Measurements from ENCODE around the gene CCDC187.

CCDC187 gene

DNA sequence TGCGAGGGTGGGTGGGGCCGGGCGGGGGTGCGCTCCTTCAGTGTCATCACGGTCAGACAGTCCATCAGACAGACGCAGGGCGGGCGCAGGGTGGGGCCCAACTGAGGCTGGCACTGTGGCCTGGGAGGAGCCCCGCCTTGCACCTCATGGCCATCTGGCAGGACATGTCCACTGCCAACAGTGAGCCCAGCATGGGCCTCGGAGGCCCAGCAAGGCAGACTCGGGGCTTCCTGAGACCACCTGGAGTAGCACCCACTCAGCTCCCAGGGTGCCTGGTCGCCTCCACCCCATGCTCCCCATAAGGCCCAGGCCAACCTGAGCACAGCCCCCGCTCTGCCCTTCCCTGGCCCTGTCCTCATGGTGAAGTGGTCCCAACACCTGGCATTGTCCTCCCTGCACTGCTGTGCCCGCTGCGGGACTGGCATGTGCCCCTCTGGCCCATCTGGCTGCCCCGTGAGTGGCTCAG, 14.9 kb upstream of the CCDC187 start:
- no peak overlapping the region for H3K27ac ChIP-seq
- TF ChIP-seq CTCF (conservative IDR thresholded peaks at IDR 0.05), result no peak

DNA sequence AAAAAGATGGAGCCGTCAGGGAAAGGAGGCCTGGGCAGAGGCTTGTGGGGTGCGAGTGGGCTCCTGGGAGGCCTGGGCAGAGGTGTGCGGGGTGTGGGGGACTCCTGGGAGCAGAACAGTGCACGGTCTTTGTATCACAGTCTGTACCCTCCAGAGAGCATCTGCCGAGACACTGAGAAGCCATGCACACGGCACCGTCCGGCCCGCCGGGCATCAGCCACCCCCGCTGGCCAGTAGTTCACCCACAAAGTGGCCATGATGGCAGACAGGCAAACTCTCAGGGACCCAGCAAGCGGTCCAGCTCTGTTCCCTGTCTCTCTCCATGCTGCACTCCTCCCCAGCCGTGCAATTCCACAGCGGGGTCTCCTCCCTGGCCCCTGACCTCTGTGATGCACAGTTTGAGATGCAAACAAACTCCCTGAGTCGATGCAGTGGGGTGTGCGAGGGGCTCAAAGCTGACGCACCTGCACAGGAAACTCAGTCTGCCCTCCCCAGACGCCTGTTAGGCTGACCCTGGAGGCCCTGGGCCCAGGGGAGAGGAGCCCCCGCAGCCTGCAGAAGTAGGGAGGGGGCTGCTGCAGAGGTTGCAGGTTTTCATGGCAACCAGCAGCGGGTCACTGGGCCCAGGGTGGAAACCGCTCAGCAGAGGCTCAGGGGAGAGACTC, 14.3 kb upstream of the CCDC187 start:
- no peak for TF ChIP-seq CTCF (conservative IDR thresholded peaks at IDR 0.05)
- no peak overlapping the region for H3K27ac ChIP-seq

GRCh38 chr9:136317695-136318094, 13.8 kb upstream of the CCDC187 start:
- TF ChIP-seq CTCF (conservative IDR thresholded peaks at IDR 0.05), result no peak
- H3K27ac ChIP-seq, result no peak overlapping the region

DNA sequence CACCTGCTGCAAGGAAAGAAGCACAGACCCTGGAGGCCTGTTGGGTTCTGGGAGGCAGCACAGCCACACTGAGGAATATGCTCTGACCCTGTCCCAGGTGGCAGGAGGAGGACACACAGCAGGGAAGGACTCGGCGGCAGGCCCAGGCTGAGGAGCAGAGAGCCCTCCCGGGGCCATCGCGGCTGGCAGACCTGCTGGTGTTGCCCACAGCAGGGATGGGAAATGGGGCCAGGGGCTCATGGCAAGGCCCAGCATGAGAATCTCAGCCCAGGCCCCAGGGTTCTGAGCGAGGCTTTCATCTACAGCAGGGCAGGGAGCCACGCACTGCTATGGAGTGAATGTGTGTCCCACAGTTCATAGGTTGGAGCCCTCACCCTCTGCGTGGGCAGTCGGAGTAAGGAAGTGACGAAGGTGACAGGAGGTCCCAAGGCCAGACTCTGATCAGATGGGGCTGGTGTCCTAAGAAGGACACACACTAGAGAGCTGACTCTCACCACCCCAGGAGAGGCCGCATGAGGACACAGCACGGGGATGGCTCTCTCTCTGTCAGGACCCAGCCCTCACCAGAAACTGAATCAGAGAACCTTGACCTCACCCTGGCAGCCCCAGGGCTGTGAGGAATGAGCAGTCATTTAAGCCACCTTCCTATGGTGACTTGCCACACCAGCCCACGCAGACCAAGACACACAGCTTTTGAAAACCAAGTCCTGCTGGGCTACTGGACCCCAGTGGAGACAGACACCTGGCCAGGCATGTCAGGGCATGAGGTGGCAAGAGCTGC, 13.2 kb upstream of the CCDC187 start:
- no peak for TF ChIP-seq CTCF (conservative IDR thresholded peaks at IDR 0.05)
- no peak overlapping the region for H3K27ac ChIP-seq

GRCh38 chr9:136316271-136316751, 12.4 kb upstream of the CCDC187 start:
- no peak overlapping the region for H3K27ac ChIP-seq
- no peak for TF ChIP-seq CTCF (conservative IDR thresholded peaks at IDR 0.05)

GRCh38 chr9:136314944-136315343, 11.1 kb upstream of the CCDC187 start:
- H3K27ac ChIP-seq, result no peak overlapping the region
- no peak for TF ChIP-seq CTCF (conservative IDR thresholded peaks at IDR 0.05)

DNA sequence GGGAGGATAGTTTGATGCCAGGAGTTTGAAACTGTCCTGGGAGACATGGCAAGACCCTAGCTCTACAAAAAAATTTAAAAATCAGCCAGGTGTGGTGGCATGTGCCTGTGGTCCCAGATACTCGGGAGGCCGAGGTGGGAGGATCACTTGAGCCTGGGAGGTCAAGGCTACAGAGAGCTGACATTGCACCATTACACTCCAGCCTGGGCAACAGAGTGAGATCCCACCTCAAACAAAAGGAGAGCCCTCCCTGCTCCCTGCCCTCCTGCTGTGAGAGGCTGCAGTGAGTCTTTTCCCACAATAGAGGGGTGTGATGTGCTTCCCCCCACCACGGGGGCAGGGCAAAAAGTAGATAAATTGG, 10.1 kb upstream of the CCDC187 start:
- no peak overlapping the region for H3K27ac ChIP-seq
- TF ChIP-seq CTCF (conservative IDR thresholded peaks at IDR 0.05), result no peak
